SIG-M5 treated with dmso at 0.1 percent for 504 hours (cell line): ENCODE results near the gene GRIP1.

ENCODE experiments used
- DNase-seq: peaks from one replicate; lab custom pipeline; 2025; ENCODE audit not compliant: unreplicated experiment; lab: John Stamatoyannopoulos, UW

GRIP1 gene

DNA sequence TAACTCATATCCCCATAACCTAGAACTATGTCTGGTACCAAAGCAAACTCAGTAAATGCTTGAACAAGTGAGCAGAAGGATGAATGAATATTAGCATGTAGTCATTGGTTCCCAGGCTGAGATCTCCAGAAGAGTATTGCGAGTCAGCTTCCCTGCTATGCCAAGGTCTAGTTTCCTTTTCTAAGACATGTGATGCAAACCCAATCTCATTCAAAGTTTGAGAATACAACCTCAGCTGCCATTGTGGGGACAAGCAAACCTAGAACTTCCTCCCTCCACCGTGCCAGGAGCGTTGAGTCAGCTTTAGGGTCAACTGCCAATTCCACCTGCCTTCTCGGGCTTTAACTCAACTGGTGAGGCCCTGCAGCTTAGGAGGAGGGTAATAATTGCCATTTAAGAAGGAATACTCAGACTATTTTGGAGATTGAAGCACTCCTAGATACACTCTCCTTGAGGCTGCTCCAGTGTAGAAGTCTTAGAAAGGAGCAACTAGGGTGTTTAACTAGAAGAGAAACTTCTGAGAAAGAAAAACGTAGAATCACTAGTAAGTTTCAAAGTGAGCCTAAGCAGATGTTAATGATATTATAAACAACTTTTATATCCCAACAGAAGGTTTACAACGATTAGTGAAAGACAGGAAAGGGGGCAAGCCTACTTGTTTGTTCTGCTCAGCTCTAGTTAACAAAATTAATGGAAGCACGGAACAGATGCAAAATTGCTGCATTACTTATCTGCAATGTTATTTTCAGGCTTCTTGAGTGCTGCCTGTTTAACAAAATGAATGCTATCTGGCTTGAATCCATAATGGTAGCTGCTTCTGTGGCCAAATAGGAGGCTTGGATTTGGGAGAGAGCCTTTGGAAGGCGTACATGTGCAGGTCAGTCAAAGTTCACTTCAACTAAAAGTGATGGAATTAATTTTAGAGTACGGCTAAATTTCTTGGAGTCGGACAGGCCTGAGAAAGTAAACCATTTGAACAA lies 279.7 kb downstream of the GRIP1 start:
- DNase-seq = peak; percentile 53

- DNase-seq = no peak
Observed at GRCh38 chr12:66397574-66398290, 281.1 kb downstream of the GRIP1 start.

DNA sequence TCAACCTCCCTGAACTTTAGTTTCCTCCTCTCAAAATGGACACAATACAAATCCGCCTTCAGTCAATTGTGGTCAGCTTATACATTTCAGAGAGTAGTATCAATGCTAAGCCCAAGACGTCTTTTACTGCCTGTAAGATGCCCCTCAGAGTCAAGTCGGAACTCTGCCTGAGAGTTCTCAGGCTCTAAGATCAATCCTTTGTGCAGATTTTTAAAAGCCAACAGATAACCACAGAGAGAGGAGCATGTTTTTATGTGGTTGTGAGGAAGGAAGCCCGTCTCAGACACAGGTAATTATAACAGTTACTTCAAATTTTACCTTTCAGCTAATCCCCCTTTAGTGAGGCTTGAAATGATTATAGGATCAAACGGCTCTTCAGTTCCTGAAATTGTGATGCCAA lies 285.0 kb downstream of the GRIP1 start:
- DNase-seq = no peak

DNA sequence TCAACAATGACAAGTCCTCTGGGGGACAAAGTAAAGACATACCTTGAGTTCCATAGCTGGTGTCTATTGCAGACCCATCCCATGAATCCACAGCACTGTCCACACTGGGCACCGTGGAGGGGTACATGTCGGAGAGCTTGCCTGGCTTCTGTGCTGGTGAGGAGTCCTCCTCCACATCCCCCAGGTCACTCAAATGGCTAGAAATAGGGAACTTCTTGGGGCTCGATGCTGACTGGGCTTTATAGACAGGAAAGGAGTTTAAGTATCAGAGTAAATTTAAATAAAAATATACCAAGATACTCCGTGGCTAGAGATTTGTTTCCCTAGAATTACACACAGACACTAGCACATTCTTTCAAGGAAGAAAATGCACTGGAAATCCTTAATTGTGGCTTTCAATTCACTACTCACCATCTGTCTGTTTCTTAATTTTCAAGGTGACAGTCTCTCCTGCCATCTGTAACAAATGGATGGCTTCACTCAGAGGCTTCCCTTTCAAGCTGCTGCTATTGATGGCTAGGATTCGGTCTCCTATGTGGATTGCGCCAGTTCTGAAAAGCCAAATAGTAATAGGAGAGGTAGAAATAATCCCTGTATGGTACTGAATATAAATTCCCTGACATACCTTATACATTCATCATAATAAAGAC lies 286.5 kb downstream of the GRIP1 start:
- no peak for DNase-seq

DNA sequence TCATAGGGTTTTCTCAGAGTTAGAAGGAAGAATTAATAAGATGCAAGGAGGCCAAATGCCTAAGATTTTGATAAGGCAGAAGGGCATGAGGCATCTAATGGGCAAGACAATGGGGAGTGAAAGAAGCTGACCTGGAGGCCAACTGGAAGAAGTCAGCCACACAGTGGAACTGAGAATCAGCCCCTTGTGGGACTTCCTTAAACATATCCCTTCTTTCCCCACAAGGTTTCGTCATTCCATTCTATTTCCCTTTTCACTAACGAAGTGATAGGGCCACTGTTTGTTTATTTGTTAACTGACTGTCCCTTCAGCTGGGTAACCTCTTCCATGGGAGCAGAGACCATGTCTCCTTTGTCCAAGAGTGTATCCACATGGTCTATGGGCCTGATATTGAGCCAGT lies 290.4 kb downstream of the GRIP1 start:
- DNase-seq = peak; percentile 89

- no peak for DNase-seq
Observed at GRCh38 chr12:66387117-66387516, 291.8 kb downstream of the GRIP1 start.

GRCh38 chr12:66380769-66381535 lies 297.9 kb downstream of the GRIP1 start:
- DNase-seq = peak; percentile 17

DNA sequence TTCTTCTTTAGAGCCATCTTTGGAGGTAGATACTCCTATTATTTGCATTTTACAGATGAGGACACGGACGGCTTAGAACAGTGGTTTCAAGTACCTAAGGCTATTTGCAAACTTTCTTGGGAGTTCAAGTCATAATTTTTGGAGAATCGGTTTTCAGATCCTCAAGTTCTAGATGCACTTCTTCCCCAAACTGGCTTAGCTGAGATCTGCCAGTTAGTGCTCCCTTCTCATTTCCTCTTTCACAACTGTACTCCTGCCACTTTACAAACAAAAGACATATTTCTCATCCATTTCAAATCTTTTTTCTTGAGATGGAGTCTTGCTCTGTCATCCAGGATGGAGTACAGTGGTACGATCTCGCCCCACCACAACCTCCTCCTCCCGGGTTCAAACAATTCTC lies 299.3 kb downstream of the GRIP1 start:
- DNase-seq = peak; percentile 90

DNA sequence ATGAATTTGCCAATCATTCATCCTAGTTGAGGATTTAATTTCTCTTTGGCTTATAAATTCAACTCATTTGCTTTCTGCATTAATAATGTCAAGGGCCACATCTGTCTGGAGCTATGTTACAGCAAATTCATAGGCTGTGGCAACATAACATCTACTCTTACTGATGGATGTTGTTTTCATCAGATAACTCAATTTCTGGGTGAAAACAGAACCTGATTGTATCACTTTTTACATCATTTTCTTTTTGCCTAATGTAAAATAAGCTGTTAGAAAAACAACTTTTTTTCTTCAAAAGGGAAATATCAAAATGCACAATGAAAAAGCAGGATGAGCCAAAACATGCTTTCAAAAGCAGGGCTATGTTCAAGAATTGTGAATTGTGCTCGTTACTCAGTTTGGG lies 303.3 kb downstream of the GRIP1 start:
- DNase-seq = no peak

DNA sequence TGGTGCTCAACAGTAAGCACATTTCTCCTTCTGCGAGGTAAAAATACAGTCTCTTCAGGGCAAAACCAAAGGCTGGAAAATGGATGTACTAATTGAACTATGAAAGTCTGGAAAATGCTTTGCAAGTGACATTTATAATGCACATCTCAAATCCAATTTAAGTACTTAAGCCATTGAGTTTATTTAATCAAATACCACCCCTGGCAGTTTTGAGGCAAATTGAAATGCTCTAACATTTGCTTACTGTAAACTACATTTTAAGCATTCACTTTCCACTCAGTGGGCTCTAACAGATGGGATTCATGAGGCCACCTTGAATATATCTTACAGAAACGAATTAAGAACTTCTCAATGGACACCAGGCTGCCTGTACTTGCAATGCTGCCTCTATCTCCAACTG lies 306.9 kb downstream of the GRIP1 start:
- DNase-seq = no peak

DNA sequence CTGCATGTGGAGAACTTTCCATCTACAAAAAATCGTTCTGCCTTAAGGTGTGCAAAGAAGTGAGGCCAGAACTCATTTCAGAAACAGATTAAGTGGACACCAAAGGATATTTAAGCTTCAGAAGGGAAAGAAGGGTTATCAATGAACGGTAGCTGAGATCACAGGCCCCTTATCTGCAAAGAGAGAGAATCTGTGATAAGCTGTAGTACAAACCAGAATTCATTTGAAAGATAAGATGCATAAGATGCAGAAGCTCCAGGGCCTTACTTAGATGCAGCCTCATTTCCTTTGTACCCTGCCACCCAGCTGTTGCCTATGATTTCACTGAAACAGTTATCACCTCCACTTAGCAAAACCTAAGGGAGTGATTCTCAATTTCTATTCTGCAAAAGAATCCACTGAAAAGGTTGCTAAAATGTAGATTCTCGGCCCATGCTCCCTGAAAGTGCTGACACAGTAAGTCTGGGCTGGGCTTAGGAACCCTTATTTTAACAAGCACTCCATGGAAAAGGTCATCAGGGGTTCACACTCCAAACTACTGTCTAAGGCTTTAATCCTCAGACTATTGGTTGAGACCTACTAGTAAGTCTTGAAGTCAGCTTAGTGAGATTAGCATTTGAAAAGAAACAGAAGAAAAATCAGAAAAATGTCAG lies 311.7 kb downstream of the GRIP1 start:
- DNase-seq = no peak

DNA sequence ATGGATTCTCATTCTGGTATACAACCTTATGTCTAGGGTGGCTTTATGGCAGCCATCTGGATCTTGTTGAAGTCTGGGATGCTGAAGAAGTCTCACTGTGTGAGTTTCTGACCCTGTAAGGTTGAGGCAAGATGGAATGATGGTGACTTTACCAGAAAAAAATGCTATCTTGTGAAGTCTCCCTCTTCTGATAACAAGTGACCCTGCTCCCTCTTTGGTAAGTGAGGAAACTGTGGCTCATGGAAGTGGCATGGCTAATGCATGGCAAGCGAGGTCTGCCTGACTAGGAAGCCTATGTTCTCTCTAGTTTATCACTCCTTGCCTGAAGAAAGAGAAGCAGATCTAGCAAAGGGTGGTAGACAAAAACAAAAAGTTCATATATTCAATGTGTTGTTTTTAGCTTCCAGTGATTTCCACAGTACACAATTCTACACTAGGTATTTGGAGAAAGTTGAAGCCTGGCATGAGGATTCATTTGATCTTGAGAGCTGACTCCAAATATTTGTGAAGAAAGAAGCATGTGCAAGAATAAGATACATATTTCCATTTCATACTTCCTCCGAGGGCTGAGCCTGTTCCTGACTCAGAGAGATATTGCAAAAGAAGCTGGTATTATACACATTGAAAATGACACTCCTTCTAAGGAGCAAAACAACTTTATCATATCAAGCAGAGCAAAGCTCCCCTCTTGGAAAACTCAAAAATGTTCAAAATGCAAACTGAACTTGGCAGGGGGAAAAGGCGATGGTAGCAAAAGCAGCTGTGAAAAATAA lies 313.0 kb downstream of the GRIP1 start:
- peak; percentile 78 for DNase-seq

DNA sequence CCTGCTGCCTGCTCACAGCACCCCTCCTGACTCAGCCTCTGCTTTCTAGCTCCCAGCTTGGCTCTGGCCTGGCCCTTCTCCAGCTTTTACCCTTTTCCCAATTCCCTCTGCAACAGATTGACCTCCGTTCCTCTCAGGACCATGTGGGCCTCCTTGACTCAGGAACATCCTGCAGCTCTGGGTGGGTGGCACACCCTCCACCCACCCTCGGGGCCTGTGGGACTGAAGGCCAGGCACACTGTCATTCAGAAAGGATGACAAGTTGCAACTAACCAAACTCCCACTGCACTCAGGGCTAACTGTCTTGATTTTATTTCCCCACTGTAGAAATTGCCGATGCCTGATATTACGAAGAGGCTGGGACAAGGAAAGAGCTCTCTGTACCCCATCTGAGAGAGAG lies 317.2 kb downstream of the GRIP1 start:
- DNase-seq = no peak

DNA sequence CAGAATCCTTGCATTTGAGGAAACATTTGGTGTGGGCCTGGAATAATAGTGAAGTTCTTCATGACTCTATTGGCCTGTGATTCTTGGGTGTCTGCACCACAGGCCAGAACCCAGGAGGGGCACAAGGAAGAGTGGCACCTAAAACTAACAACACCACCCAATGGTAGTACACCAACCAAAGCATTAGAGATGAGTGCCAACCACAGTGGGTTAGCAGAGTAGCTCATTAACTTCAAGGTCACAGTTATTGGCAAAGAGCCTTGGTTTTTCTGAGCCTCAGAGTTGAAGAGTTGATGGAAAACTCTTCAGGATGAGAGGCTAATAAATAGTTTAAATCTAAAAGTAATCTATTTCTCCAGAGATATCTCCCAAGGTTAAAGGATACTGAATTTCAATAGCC lies 319.6 kb downstream of the GRIP1 start:
- DNase-seq = no peak

GRCh38 chr12:66354291-66354690 lies 324.6 kb downstream of the GRIP1 start:
- DNase-seq = no peak

GRCh38 chr12:66352899-66353298 lies 326.0 kb downstream of the GRIP1 start:
- no peak for DNase-seq

DNA sequence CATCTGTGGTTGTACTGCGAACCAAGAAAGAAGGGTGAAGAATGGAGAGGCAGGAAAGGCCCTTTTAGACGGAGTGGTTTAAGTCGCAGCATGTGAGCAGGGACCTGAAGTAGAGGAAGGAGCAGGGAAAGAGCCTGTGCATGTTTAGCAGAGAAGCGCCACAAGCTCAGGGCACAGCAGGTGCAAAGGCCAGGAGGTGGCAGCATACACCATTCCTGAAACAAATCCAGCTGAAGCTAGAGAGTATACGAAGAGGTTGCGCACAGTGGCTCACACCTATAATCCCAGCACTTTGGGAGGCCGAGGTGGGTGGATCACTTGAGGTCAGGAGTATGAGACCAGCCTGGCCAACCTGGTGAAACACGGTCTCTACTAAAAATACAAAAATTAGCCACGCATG lies 326.7 kb downstream of the GRIP1 start:
- DNase-seq = peak; percentile 44

- no peak for DNase-seq
Observed at GRCh38 chr12:66351301-66351700, 327.6 kb downstream of the GRIP1 start.

GRCh38 chr12:66345956-66346355 lies 332.9 kb downstream of the GRIP1 start:
- DNase-seq = no peak

GRCh38 chr12:66345212-66345611 lies 333.7 kb downstream of the GRIP1 start:
- DNase-seq = no peak
